KBM-7 (cell line): ENCODE measurements around the gene LACRT.

Source experiments
- DNase-seq: peaks from one replicate; pipeline ENCODE4 v3.0.0-alpha.2; 2015
- in situ Hi-C: fragments of 300-500 bp; cut with MboI; formaldehyde crosslinking; loops from 2 replicates; pipeline ENCODE4 v1.14.3; 2020; ENCODE audit warnings: low sequenced_read_pairs, low pct_unique_long_range_greater_than_20kb, mixed read lengths

LACRT gene

GRCh38 chr12:54584128-54584527 lies 50.6 kb downstream of the LACRT start:
- in situ Hi-C loops: no loop called here
- DNase-seq: no peak

- in situ Hi-C loops: no loop called here
- no peak for DNase-seq
Observed at GRCh38 chr12:54583726-54584125, 51.0 kb downstream of the LACRT start.

- in situ Hi-C loops: no loop called here
- no peak for DNase-seq
Observed at GRCh38 chr12:54581412-54581811, 53.3 kb downstream of the LACRT start.
